Measurements from ENCODE around the gene SLCO3A1. TPM values are rescaled to one million over a fixed set of nuclear protein-coding genes. Genes with fewer than 3 reads are reported as not detected.

SLCO3A1 gene
- total RNA-seq, 1 experiment from 2014 or later: 23.4 TPM

GRCh38 chr15:92111751-92112150 is 258.2 kb downstream of the SLCO3A1 start:
- in situ Hi-C loops (cut with HindIII; ENCODE audit: low pct_unique_long_range_greater_than_20kb, low sequenced_read_pairs): no loop called here

DNA sequence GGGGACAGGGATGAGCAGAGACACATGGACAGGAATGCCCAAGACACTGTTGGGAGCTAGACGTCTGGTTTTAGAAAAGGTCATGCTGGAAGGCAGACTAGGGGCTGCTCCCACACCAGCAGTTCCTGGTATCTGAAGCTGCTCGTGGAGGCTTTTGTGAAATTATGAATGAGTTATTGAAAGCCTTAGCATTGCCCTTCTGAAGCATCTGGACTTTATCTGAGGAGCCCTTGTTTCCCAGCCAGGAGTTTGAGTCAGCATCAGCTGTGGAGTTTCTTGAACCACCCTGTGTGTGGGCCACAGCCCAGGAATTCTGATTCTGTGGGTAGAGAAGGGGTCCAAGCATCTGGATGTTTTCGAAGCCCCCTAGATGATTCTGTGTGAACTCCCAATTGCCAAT is 258.7 kb downstream of the SLCO3A1 start:
- in situ Hi-C loops (cut with HindIII; ENCODE audit: low pct_unique_long_range_greater_than_20kb, low sequenced_read_pairs): no loop called here

More at GRCh38 chr15:92111751-92112150, 258.2 kb downstream of the SLCO3A1 start:
- DNase-seq (ENCODE audit: low read depth): no peak

GRCh38 chr15:92112711-92113110 is 259.2 kb downstream of the SLCO3A1 start:
- no peak for DNase-seq (ENCODE audit: low read depth)
- in situ Hi-C loops (cut with HindIII; ENCODE audit: low pct_unique_long_range_greater_than_20kb, low sequenced_read_pairs): no loop called here

More for the DNA sequence above, 258.7 kb downstream of the SLCO3A1 start:
- no peak for DNase-seq (ENCODE audit: low read depth)

- DNase-seq (ENCODE audit: low read depth): no peak
- in situ Hi-C loops (cut with HindIII; ENCODE audit: low pct_unique_long_range_greater_than_20kb, low sequenced_read_pairs): no loop called here
These were observed 260.3 kb downstream of the SLCO3A1 start for GRCh38 chr15:92113832-92114231.

DNA sequence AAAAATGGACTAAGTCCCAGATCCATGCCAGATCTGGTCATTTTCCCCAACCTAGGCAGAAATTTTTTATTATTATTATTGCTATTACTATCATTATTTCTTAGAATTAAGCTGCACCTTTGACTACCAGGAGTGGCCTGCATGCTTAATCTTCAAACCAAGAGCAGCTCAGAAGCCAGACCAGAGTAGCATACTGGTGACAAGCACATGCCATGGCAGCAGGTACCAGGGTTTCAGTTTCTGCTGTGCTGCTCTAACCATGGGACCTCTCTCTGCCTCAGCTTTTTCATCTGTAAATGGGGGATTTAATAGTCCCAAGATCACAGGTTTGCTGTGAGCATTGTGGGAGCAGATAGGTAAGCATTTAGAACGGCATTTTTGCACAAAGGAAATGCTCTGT is 262.3 kb downstream of the SLCO3A1 start:
- no peak for DNase-seq (ENCODE audit: low read depth)
- in situ Hi-C loops (cut with HindIII; ENCODE audit: low pct_unique_long_range_greater_than_20kb, low sequenced_read_pairs): no loop called here

GRCh38 chr15:92116330-92116729 is 262.8 kb downstream of the SLCO3A1 start:
- no peak for DNase-seq (ENCODE audit: low read depth)
- in situ Hi-C loops (cut with HindIII; ENCODE audit: low pct_unique_long_range_greater_than_20kb, low sequenced_read_pairs): no loop called here

DNA sequence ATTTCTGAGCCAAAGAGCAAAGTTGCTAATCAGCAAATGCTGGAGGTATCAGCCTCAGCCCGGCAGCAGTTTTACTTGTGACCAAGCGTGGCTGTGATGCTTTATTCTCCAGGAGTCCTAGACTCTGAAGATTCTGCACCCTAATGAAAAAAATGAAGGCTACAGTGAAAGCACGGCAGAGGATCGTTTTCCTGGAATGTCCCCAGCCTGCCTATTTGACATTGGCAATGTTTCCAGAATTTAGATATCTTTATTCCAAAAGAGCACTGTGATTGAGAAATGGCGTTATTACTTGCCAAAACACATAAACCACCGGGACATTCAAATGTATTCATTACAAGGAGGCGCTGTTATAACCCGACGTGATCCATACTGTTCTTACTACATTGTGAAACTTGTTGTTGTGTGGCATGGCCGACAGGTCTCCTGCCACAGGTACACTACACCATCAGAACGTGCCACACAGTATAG is 263.8 kb downstream of the SLCO3A1 start:
- DNase-seq (ENCODE audit: low read depth): no peak
- in situ Hi-C loops (cut with HindIII; ENCODE audit: low pct_unique_long_range_greater_than_20kb, low sequenced_read_pairs): no loop called here

DNA sequence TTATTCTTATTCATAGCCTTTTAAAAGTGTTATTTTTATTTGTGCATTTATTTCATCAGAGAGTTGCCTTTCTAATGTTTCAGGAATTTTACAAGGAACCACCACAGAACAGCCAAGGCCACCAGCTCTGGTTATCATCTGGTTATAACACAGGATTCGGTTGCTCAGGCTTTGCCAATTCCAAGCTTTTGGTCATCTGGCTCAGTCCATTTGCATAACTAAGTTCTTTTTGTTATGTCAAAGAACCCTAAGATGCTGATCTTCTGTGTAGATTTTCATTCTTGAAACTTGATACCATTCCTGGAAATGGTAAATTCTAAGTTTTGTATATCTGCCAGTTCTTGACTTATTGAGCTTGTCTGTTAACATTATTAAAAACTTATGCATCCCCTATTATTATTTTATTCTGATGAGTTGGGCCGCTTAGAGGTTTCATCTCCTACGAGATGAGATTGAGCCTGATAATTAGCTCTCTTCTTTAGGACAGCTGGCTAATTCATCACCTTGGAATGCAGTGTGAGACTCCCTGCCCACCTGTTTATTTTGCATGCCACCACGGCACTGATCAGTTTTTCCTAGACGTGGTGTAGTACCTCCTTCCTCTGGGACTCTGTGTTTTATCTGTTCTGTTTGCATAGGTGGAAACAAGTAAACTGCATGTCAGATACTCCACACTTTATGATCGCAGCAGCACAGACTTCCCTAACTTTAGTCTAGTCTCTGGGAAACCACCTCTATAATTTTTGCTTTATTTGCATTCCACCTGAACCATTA is 264.8 kb downstream of the SLCO3A1 start:
- in situ Hi-C loops (cut with HindIII; ENCODE audit: low pct_unique_long_range_greater_than_20kb, low sequenced_read_pairs): no loop called here
- DNase-seq (ENCODE audit: low read depth): no peak

- DNase-seq (ENCODE audit: low read depth): no peak
- in situ Hi-C loops (cut with HindIII; ENCODE audit: low pct_unique_long_range_greater_than_20kb, low sequenced_read_pairs): no loop called here
These were observed 265.4 kb downstream of the SLCO3A1 start for GRCh38 chr15:92118936-92119325.

DNA sequence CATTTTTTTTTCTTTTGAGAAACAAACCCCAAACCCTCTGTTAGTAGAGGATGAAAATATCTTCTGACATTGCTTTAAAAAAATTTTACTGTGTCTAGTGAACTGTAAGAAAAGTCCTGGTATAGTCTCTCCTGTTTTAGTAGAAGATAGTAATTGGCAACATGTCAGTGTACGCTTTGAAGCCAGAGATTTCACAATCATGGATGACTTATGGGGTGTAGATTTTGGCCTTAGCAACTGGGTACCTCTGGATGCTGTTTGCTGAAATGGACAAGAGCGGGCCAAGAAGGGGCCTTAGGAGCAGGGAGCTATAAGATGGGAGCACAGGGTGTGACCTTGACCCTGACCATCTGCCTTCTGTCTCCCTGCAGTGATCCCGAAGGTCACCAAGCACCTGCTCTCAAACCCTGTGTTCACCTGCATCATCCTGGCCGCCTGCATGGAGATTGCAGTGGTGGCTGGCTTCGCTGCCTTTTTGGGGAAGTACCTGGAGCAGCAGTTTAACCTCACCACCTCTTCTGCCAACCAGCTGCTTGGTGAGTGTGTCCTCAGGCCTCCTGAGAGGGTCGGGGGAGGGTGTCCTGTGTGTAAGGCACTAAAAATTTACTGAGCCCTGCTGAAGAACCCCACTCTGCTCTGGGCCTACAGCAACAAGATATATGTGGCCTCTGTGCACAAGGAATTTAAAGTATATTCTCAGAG is 266.7 kb downstream of the SLCO3A1 start:
- no peak for DNase-seq (ENCODE audit: low read depth)
- in situ Hi-C loops (cut with HindIII; ENCODE audit: low pct_unique_long_range_greater_than_20kb, low sequenced_read_pairs): no loop called here

- in situ Hi-C loops (cut with HindIII; ENCODE audit: low pct_unique_long_range_greater_than_20kb, low sequenced_read_pairs): no loop called here
- no peak for DNase-seq (ENCODE audit: low read depth)
These were observed 267.5 kb downstream of the SLCO3A1 start for GRCh38 chr15:92121047-92121446.

- in situ Hi-C loops (cut with HindIII; ENCODE audit: low pct_unique_long_range_greater_than_20kb, low sequenced_read_pairs): no loop called here
- DNase-seq (ENCODE audit: low read depth): no peak
These were observed 268.8 kb downstream of the SLCO3A1 start for GRCh38 chr15:92122259-92122658.

GRCh38 chr15:92123962-92124656 is 270.6 kb downstream of the SLCO3A1 start:
- DNase-seq (ENCODE audit: low read depth): no peak
- in situ Hi-C loops (cut with HindIII; ENCODE audit: low pct_unique_long_range_greater_than_20kb, low sequenced_read_pairs): no loop called here

DNA sequence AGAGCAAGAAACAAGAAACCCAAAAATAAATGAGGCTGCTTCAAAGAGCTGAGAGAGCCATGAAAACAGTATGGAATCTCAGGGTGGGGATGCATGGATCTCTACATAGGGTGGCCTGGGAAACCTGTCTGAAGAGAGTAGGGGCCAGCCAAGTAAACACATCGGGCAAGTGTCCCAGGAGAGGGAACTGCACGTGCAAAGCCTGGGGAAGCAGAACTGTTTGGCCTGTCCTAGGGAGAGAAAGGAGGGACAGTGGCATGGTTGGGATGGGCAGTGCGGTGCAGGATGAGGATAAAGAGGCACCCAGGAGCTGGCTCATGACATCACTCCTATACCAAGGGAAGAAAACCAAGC is 271.1 kb downstream of the SLCO3A1 start:
- in situ Hi-C loops (cut with HindIII; ENCODE audit: low pct_unique_long_range_greater_than_20kb, low sequenced_read_pairs): no loop called here

DNA sequence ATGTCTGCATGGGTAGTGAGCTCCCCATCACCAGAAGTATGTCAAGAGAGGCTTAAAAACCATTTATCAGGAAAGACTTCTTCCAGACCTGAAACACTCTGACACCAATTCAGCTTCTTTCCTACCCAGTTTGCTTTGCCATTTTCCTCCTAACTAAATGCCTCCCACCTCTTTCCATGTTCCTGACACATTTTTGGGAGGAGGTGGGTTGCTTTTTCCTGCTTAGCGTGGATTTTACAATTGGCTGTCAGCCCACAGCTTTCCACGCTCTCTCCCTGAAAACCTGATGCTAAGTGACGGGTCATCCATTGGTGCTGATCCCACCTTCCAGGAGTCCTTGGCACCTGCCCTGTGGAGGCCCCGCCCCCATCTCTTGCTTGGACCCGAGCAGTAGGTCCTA is 275.3 kb downstream of the SLCO3A1 start:
- in situ Hi-C loops (cut with HindIII; ENCODE audit: low pct_unique_long_range_greater_than_20kb, low sequenced_read_pairs): no loop called here
- DNase-seq (ENCODE audit: low read depth): no peak

More for the DNA sequence above, 271.1 kb downstream of the SLCO3A1 start:
- no peak for DNase-seq (ENCODE audit: low read depth)

DNA sequence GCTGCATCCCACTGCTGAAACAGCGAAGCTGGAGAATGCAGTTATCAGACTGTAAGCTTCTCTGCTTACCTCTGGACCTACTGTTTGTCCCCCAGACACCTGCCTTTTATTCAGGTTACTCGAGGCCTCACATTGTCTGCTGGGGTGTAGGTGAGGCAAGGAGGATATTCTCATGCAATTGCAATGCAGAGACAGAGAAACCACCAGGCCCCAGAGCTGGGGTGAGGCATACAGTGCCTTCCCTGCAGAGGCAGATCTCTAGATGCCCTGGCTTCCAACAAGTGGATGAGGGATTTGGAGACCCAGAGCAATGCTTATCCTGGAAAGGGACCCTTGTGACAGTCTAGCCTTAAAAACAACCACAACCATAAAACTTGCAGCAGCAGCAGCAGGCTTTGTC is 276.7 kb downstream of the SLCO3A1 start:
- no peak for DNase-seq (ENCODE audit: low read depth)
- in situ Hi-C loops (cut with HindIII; ENCODE audit: low pct_unique_long_range_greater_than_20kb, low sequenced_read_pairs): no loop called here

DNA sequence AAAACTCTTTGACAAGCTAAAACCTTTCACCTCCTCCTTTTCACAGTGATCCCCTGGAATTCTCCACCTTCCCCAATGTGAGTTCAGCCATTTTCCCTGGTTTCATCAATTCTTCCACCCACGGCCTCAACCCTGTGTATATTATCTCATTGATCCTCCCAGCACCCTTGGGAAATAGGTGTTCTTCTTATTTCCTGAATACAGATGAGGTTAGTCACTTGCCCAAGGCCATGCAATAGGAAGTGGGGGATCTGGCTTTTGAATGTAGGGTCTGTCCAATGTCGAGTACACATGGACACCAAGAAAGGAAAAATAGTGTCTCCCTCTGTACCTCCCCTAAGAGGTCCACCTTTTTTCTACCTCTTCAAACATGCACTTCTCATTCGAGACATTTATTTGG is 277.4 kb downstream of the SLCO3A1 start:
- in situ Hi-C loops (cut with HindIII; ENCODE audit: low pct_unique_long_range_greater_than_20kb, low sequenced_read_pairs): no loop called here
- DNase-seq (ENCODE audit: low read depth): no peak

GRCh38 chr15:92132982-92133755 is 279.7 kb downstream of the SLCO3A1 start:
- DNase-seq (ENCODE audit: low read depth): no peak
- in situ Hi-C loops (cut with HindIII; ENCODE audit: low pct_unique_long_range_greater_than_20kb, low sequenced_read_pairs): no loop called here
